Transverse colon (tissue), 4 donors: Measurements from ENCODE around the gene CUL7.

Source experiments
- CTCF ChIP-seq, 5 experiments: fragments of 200-600 bp in 3 of 5; fragments of 450-650 bp in 2 of 5; sonication (generic) in 3 of 5; IDR thresholded peaks; 1 replicate in 2 of 5; 2 replicates in 3 of 5; pipeline ENCODE4 v1.5.1; 2016 to 2017; ENCODE audit warnings: antibody characterized with exemption in 5 of 5, inconsistent platforms in 3 of 5, mild to moderate bottlenecking in 2 of 5, moderate library complexity in 1 of 5
- EP300 ChIP-seq: sonication (generic); formaldehyde crosslinking; IDR thresholded peaks from one replicate; pipeline ENCODE4 v1.6.1; 2017; ENCODE audit warnings: antibody characterized with exemption, low read depth
- POLR2A ChIP-seq: fragments of 450-650 bp; IDR thresholded peaks from one replicate; pipeline ENCODE4 v1.6.1; 2016; ENCODE audit warnings: antibody characterized with exemption, mild to moderate bottlenecking, moderate library complexity
- POLR2AphosphoS5 ChIP-seq, 3 donors: sonication (generic); formaldehyde crosslinking; IDR thresholded peaks; one replicate each; pipeline ENCODE4 v1.6.1; 2016; ENCODE audit warnings: antibody characterized with exemption in 3 of 3

GRCh38 chr6:43019152-43019551 is 34.5 kb downstream of the CUL7 start:
- TF ChIP-seq CTCF (IDR thresholded peaks at IDR 0.05): no peak
- no peak for TF ChIP-seq POLR2A
- TF ChIP-seq EP300: no peak
- TF ChIP-seq POLR2AphosphoS5 (IDR thresholded peaks at IDR 0.05): no peak
